H1 (cell line): ENCODE results near the gene TNXB. TPM values are rescaled to one million over a fixed set of nuclear protein-coding genes. Genes with fewer than 3 reads are reported as not detected.

Experiments used
- CTCF ChIA-PET: fragments of 300-600 bp; sonication (Branson Sonifier 250); formaldehyde crosslinking; loops from one replicate; lab custom pipeline; 2021; ENCODE audit not compliant: partially characterized antibody; lab: Charles Lee
- POLR2A ChIA-PET: fragments of 300-600 bp; sonication (Branson Sonifier 250); formaldehyde crosslinking; loops from one replicate; lab custom pipeline; 2021; ENCODE audit warnings: inconsistent platforms; ENCODE audit not compliant: partially characterized antibody; lab: Charles Lee
- DNase-seq, 2 experiments: peaks; one replicate each; pipeline versions ENCODE4 v3.0.0 to v3.0.0-alpha.2; 2010 to 2022; ENCODE audit warnings: low spot score in 2 of 2, low read depth in 1 of 2, mixed read lengths in 1 of 2
- FAIRE-seq: peaks from 2 replicates; lab custom pipeline; 2011; peaks lifted over from hg19 to GRCh38; lab: Jason Lieb, UNC
- H2AFZ ChIP-seq: 2 replicates; pipeline ENCODE4 v1.8.1; 2012; ENCODE audit warnings: low read length, inconsistent platforms
- H2AK5ac ChIP-seq: 2 replicates; pipeline ENCODE4 v1.6.1; 2013; ENCODE audit warnings: low read depth, low read length
- H2BK120ac ChIP-seq: replicated peaks from 2 replicates; pipeline ENCODE3; 2013; ENCODE audit warnings: low read depth, low read length, inconsistent platforms
- H2BK12ac ChIP-seq: 2 replicates; pipeline ENCODE4 v1.6.1; 2013; ENCODE audit warnings: low read depth, low read length
- H2BK15ac ChIP-seq: 2 replicates; pipeline ENCODE4 v1.6.1; 2013; ENCODE audit warnings: low read length
- H2BK20ac ChIP-seq: 2 replicates; pipeline ENCODE4 v1.6.1; 2013; ENCODE audit warnings: low read length
- H2BK5ac ChIP-seq: 2 replicates; pipeline ENCODE4 v1.6.1; 2013; ENCODE audit warnings: low read depth, low read length
- H3K14ac ChIP-seq: 2 replicates; pipeline ENCODE4 v1.6.1; 2013; ENCODE audit warnings: inconsistent platforms; ENCODE audit not compliant: insufficient read length
- H3K18ac ChIP-seq: 2 replicates; pipeline ENCODE4 v1.6.1; 2013; ENCODE audit warnings: low read length; ENCODE audit errors: extremely low read depth
- H3K23ac ChIP-seq: 2 replicates; pipeline ENCODE4 v1.6.1; 2013; ENCODE audit warnings: inconsistent platforms; ENCODE audit not compliant: insufficient read length
- H3K23me2 ChIP-seq: 2 replicates; pipeline ENCODE4 v1.6.1; 2013; ENCODE audit warnings: low read depth, low read length
- H3K27ac ChIP-seq: 2 replicates; pipeline ENCODE4 v1.6.1; 2011; ENCODE audit warnings: low read depth, low read length, inconsistent platforms
- H3K27me3 ChIP-seq, 4 experiments: replicated peaks in 1 of 4; 1 replicate in 1 of 4; 2 replicates in 3 of 4; pipeline versions ENCODE4 v1.6.1 to v1.8.1; 2011 to 2013; ENCODE audit warnings: low read length in 3 of 4, mild to moderate bottlenecking in 3 of 4, inconsistent platforms in 2 of 4, mixed read lengths in 2 of 4, moderate library complexity in 1 of 4; ENCODE audit not compliant: control insufficient read depth in 3 of 4, insufficient read depth in 3 of 4; ENCODE audit errors: extremely low read depth in 1 of 4
- H3K36me3 ChIP-seq, 4 experiments: 2 replicates each; pipeline versions ENCODE4 v1.6.1 to v1.8.1; 2011 to 2013; ENCODE audit warnings: mild to moderate bottlenecking in 4 of 4, low read length in 3 of 4, moderate library complexity in 2 of 4, control low read depth in 1 of 4, inconsistent platforms in 1 of 4; ENCODE audit not compliant: insufficient read depth in 4 of 4, control insufficient read depth in 2 of 4
- H3K4ac ChIP-seq: replicated peaks from 2 replicates; pipeline ENCODE3; 2013; ENCODE audit warnings: low read length, low read depth, mixed read lengths, inconsistent platforms; ENCODE audit not compliant: insufficient read length
- H3K4me1 ChIP-seq, 4 experiments: replicated peaks in 1 of 4; 1 replicate in 1 of 4; 2 replicates in 3 of 4; pipeline versions ENCODE4 v1.6.1 to v1.8.1; 2011 to 2013; ENCODE audit warnings: low read length in 3 of 4, inconsistent platforms in 2 of 4, mixed read lengths in 1 of 4; ENCODE audit not compliant: insufficient read depth in 4 of 4, control insufficient read depth in 3 of 4
- H3K4me2 ChIP-seq, 2 experiments: 2 replicates each; pipeline versions ENCODE4 v1.6.1 to v1.8.1; 2011 to 2013; ENCODE audit warnings: low read depth in 2 of 2, low read length in 2 of 2, control low read depth in 1 of 2, inconsistent platforms in 1 of 2, mild to moderate bottlenecking in 1 of 2; ENCODE audit not compliant: insufficient read depth in 1 of 2
- H3K4me3 ChIP-seq, 4 experiments: fragments of 200-600, 300-600 bp in 1 of 4; sonication (generic), shearing (Covaris generic), sonication (Bioruptor Twin) in 1 of 4; 2 replicates each; pipeline versions ENCODE4 v1.5.1 to v1.8.1; 2011 to 2016; ENCODE audit warnings: low read length in 4 of 4, low read depth in 3 of 4, control low read depth in 2 of 4, inconsistent platforms in 2 of 4, mild to moderate bottlenecking in 2 of 4, mixed read lengths in 1 of 4, moderate library complexity in 1 of 4; ENCODE audit not compliant: insufficient read depth in 2 of 4; ENCODE audit errors: extremely low read depth in 1 of 4
- H3K56ac ChIP-seq: replicated peaks from 2 replicates; pipeline ENCODE3; 2013; ENCODE audit warnings: low read depth, mild to moderate bottlenecking, mixed read lengths, low read length, inconsistent platforms; ENCODE audit not compliant: insufficient read length
- H3K79me1 ChIP-seq: 2 replicates; pipeline ENCODE4 v1.6.1; 2013; ENCODE audit warnings: low read depth, low read length, control low read depth
- H3K79me2 ChIP-seq, 2 experiments: 2 replicates each; pipeline versions ENCODE4 v1.6.1 to v1.8.1; 2012 to 2013; ENCODE audit warnings: low read length in 2 of 2, mild to moderate bottlenecking in 2 of 2, inconsistent platforms in 1 of 2; ENCODE audit not compliant: insufficient read depth in 2 of 2, control insufficient read depth in 1 of 2
- H3K9ac ChIP-seq, 4 experiments: replicated peaks in 1 of 4; 1 replicate in 1 of 4; 2 replicates in 3 of 4; pipeline versions ENCODE4 v1.6.1 to v1.8.1; 2011 to 2013; ENCODE audit warnings: low read depth in 3 of 4, low read length in 3 of 4, control low read depth in 2 of 4, mild to moderate bottlenecking in 2 of 4, moderate library complexity in 2 of 4, inconsistent platforms in 1 of 4; ENCODE audit errors: extremely low read depth in 1 of 4
- H3K9me3 ChIP-seq, 2 experiments: 2 replicates each; pipeline versions ENCODE4 v1.6.1 to v1.8.1; 2012 to 2013; ENCODE audit warnings: mild to moderate bottlenecking in 2 of 2, moderate library complexity in 2 of 2, control low read depth in 1 of 2, inconsistent platforms in 1 of 2, low read depth in 1 of 2, low read length in 1 of 2, mixed read lengths in 1 of 2; ENCODE audit not compliant: insufficient read depth in 2 of 2
- H4K20me1 ChIP-seq, 2 experiments: replicated peaks in 1 of 2; 2 replicates each; pipeline versions ENCODE3 to v1.8.1; 2011 to 2013; ENCODE audit warnings: inconsistent platforms in 2 of 2, low read length in 2 of 2, mild to moderate bottlenecking in 1 of 2; ENCODE audit not compliant: insufficient read depth in 2 of 2, control insufficient read depth in 1 of 2
- H4K5ac ChIP-seq: 2 replicates; pipeline ENCODE4 v1.6.1; 2013; ENCODE audit warnings: low read length, low read depth, mixed read lengths, inconsistent platforms; ENCODE audit not compliant: insufficient read length
- H4K8ac ChIP-seq: 2 replicates; pipeline ENCODE4 v1.8.0; 2013; ENCODE audit warnings: mild to moderate bottlenecking, moderate library complexity, low read length, inconsistent platforms; ENCODE audit not compliant: insufficient read depth; ENCODE audit errors: extremely low read depth
- H4K91ac ChIP-seq: replicated peaks from 2 replicates; pipeline ENCODE3; 2013; ENCODE audit warnings: low read length, mixed read lengths, inconsistent platforms; ENCODE audit not compliant: insufficient read length
- ASH2L ChIP-seq: fragments of 200-600, 300-600 bp; sonication (generic); IDR thresholded peaks from one replicate; pipeline ENCODE4 v1.7.1; 2017; ENCODE audit warnings: low read length
- WGBS, 2 experiments: shearing (Covaris generic) in 1 of 2; methylation state at CpG; one replicate each; pipeline versions ENCODE4 v1.1.6 to v1.1.7; 2013 to 2015; ENCODE audit warnings: low lambda C conversion rate in 2 of 2, mixed read lengths in 2 of 2, inconsistent platforms in 1 of 2, low coverage in 1 of 2, missing lambda C conversion rate in 1 of 2; ENCODE audit not compliant: insufficient replicate concordance in 2 of 2, insufficient coverage in 1 of 2, insufficient read length in 1 of 2; ENCODE audit errors: extremely low coverage in 1 of 2, missing lambda C conversion rate in 1 of 2; 5-methylcytosine and 5-hydroxymethylcytosine counted together
- polyA plus RNA-seq, 7 experiments: library from polyadenylated mRNA; depleted of rRNA in 3 of 7; stranded (reverse) in 5 of 7; unstranded in 2 of 7; fragments of >200 nt in 5 of 7; fragments of 200-250 nt in 2 of 7; gene quantifications; 1 replicate in 5 of 7; 2 replicates in 1 of 7; 4 replicates in 1 of 7; pipeline versions ENCODE4 v1.2.1 to v1.2.3, GENCODE V29; 2011 to 2013; ENCODE audit warnings: missing spikeins in 2 of 7, mixed read lengths in 2 of 7
- total RNA-seq: library from RNA; stranded (reverse); fragmentation: NEBNext Ultra II Directional; extraction: Animal tissue kit (Norgen Biotek cat#: 25700); gene quantifications from 2 replicates; pipeline ENCODE4 v1.2.1, GENCODE V29; 2021

Gene TNXB
- total and polyA plus RNA-seq, 2 of the 8 experiments (the other 6 are each of a cell fraction or from before 2014, with no cell fraction given): 3.1 to 4.8 TPM

DNA sequence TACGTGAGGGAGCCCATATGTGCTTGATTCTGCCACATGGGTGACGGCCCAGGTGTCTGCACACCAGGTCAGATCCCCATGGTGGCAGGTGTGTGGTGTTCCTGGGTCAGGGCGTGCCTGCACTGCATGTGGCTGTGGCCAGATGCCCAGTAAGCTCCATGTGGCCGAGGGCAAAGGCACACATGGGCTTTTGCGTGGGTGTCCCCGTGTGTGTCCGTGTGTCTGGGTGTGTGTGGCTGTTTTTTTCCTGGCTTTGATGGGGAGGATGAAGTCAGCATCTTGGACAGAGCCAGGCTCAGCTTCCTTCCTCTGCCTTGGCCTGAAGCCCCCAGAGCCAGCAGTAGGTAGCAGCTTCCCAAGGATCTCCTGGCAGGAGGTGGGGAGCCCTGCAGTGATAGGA is 1.5 kb upstream of the TNXB start:
- Histone ChIP-seq H3K4me3 (no peak overlapping the region), H4K91ac (no peak overlapping the region), H3K9me3 (no peaks in the 10 kb centered on the region), H3K23me2 (no peaks in the 10 kb centered on the region), H4K20me1 (peaks cover 3% of the 10 kb centered on the region in 2 experiments), H2BK15ac (no peak overlapping the region), H3K56ac (no peak overlapping the region), H3K14ac (no peak overlapping the region), H2BK20ac (no peak overlapping the region), H3K27me3 (peaks cover 0 to 11% (median 6%) of the 10 kb centered on the region in 4 experiments; a peak in 5 of 7 replicates), H4K5ac (no peak overlapping the region), H2AFZ (no peak overlapping the region), H3K4me1 (peaks cover 2 to 15% (median 9%) of the 10 kb centered on the region in 4 experiments), H2BK5ac (no peak overlapping the region), H3K79me1 (no peaks in the 10 kb centered on the region), H4K8ac (no peak overlapping the region; the same call in 1 of the 2 replicates), H3K23ac (no peak overlapping the region)
- 92% methylated on average over 7 of the region's 7 CpGs; no CpG with 5 or more reads in 1 of the 2 experiments for WGBS, 2 experiments
- CTCF ChIA-PET: interaction anchor here (0.6 to 6.0 kb wide), 8 partner anchors 7 to 62 kb away, joined by 3 to 49 read pairs (median 4); no protein-coding TSS in a partner anchor
- POLR2A ChIA-PET: interaction anchor here (0.7 to 3.0 kb wide), 17 partner anchors 11 to 139 kb away, joined by 3 to 16 read pairs (median 4); partner anchors contain the start of genes ATF6B, DXO and FKBPL
- TF ChIP-seq ASH2L: no peak
- TF ChIP-seq, all 59 proteins: peak for 0
- H3K36me3 ChIP-seq: peaks cover 0 to 2% (median 0%) of the 10 kb centered on the region in 4 experiments; a peak in 2 of 8 replicates
- no peak for DNase-seq
- no peaks in the 10 kb centered on the region for H3K79me2 ChIP-seq
- H3K9ac ChIP-seq: no peak overlapping the region
- H3K4ac ChIP-seq: no peak overlapping the region
- no peak overlapping the region for H3K18ac ChIP-seq
- peak overlapping the region; percentile 86; the same call in 1 of the 2 replicates for H2AK5ac ChIP-seq
- H2BK120ac ChIP-seq: no peak overlapping the region
- no peak overlapping the region for H3K27ac ChIP-seq
- H2BK12ac ChIP-seq: 0 out of 2 replicates have a peak overlapping the region, but pooled peaks have one; percentile 17
- H3K4me2 ChIP-seq: no peak overlapping the region
- FAIRE-seq: no peak
